ENCODE measurements around the gene ALKBH6.

ALKBH6 gene

DNA sequence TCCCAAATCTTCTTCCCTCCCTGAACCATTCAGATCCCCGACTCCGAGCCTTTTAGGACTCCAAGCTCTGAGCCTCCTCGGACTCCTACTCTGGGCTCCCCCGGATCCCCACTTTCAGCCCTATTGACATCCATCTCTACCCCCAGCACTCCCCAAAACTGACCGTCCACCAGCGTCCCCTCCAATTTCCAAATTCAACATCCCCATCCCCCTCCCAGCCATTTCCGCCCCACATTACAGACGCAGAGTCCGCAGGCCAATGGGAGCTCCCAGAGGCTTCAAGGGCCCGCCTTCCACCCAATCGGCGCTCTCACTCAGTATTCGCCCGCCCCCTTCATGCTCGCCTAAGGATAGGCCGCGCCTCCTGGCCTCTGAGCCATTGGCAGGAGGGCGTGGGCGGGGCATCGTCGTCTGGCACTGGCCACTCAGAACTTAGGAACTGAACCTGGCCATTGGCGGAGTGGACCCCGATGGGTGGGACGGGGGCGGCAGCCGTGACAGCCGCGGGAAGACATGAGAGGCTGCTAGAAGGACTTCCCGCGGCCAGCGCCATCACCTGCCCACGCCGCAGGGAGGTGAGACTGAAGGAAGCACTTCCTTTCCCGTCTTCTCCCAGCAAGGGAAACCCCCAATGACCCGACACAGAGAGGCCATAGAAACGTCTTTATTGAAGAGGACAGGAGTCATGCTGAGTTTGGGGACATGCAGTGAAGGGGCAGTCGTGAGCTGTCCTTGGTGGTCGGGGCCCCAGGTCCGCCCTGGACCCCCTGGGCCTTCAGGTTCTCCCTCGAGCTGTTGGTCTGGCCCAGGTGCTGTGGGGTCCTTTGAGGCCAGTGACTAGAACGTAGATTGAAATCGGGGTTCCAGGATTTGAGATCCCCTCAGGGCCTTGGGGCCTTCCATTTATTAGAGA is at the start of gene ALKBH6:
Gene ALKBH6, minus strand, starts transcription at position 202 of the 913 bp plus-strand sequence. CDS start 816 bp downstream, outside the sequence.
- Histone ChIP-seq H3K36me3 (ENCODE audit: control insufficient read depth, insufficient read depth, low read length, severe bottlenecking) (peaks cover 39% of the 10 kb centered on the region), H3K27me3 (replicated peaks; ENCODE audit: control insufficient read depth, insufficient read depth, low read length) (no peaks in the 10 kb centered on the region), H3K9me3 (ENCODE audit: control insufficient read depth, low read length) (no peaks in the 10 kb centered on the region), H3K4me3 (ENCODE audit: low read length) (peak within 1 kb of the TSS; percentile 90), H3K9ac (ENCODE audit: low read length) (peak within 1 kb of the TSS; percentile 90), H3K4me1 (ENCODE audit: control insufficient read depth, insufficient read depth, low read length) (peaks cover 13% of the 10 kb centered on the region)
- peak; percentile 100 for DNase-seq (ENCODE audit: low read depth)

DNA sequence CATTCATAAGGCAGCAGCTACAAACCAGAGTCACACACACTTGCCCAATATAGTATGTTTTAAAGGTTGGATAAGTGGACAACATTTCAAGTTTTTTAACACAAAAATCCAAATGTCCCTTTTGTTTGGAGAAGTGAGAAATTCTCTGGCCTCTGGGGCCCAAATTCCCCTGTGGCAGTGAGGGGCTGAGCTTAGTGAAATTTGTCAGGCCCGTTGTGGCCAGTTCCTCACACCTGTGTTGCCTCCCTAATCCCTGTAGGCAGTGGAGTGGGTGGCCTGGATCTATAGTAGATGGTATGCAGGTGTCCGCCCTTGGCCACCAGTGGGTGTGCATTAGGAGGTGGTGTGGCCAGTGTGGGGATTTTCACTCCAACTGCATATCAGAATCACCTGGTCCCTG is 47.4 kb upstream of the ALKBH6 start:
- Histone ChIP-seq H3K9ac (ENCODE audit: low read length) (no peak overlapping the region), H3K36me3 (ENCODE audit: control insufficient read depth, insufficient read depth, low read length, severe bottlenecking) (no peaks in the 10 kb centered on the region), H3K4me3 (ENCODE audit: low read length) (no peak overlapping the region)

DNA sequence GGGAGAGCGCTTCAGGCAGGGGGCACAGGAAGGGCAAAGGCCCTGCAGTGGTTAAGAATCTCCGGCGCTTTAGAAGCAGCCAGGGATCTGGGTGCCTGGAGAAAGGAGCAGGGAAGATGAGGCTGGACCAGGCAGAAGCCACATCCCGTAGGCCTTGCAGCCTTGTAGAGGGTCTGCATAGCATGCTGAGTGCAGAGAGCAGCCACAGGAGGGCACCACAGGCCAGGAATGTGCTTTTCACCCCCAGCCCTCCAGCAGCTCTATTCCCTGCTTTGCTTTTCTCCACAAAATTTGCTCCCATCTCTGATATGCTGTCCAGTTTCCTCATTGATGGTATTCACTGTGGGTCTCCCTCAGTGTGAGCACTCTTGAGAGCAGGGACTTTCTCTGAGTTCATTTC is 46.4 kb upstream of the ALKBH6 start:
- peak; percentile 72 for DNase-seq (ENCODE audit: low read depth)
- H3K4me3 ChIP-seq (ENCODE audit: low read length): no peak overlapping the region
- no peaks in the 10 kb centered on the region for H3K36me3 ChIP-seq (ENCODE audit: control insufficient read depth, insufficient read depth, low read length, severe bottlenecking)
- no peaks in the 10 kb centered on the region for H3K9me3 ChIP-seq (ENCODE audit: control insufficient read depth, low read length)
- H3K4me1 ChIP-seq (ENCODE audit: control insufficient read depth, insufficient read depth, low read length): peaks cover 3% of the 10 kb centered on the region
- no peak overlapping the region for H3K9ac ChIP-seq (ENCODE audit: low read length)
- no peaks in the 10 kb centered on the region for H3K27me3 ChIP-seq (replicated peaks; ENCODE audit: control insufficient read depth, insufficient read depth, low read length)

More for the DNA sequence above, 47.4 kb upstream of the ALKBH6 start:
- DNase-seq (ENCODE audit: low read depth): no peak
- Histone ChIP-seq H3K27me3 (replicated peaks; ENCODE audit: control insufficient read depth, insufficient read depth, low read length) (no peaks in the 10 kb centered on the region), H3K9me3 (ENCODE audit: control insufficient read depth, low read length) (no peaks in the 10 kb centered on the region), H3K4me1 (ENCODE audit: control insufficient read depth, insufficient read depth, low read length) (peaks cover 2% of the 10 kb centered on the region)

DNA sequence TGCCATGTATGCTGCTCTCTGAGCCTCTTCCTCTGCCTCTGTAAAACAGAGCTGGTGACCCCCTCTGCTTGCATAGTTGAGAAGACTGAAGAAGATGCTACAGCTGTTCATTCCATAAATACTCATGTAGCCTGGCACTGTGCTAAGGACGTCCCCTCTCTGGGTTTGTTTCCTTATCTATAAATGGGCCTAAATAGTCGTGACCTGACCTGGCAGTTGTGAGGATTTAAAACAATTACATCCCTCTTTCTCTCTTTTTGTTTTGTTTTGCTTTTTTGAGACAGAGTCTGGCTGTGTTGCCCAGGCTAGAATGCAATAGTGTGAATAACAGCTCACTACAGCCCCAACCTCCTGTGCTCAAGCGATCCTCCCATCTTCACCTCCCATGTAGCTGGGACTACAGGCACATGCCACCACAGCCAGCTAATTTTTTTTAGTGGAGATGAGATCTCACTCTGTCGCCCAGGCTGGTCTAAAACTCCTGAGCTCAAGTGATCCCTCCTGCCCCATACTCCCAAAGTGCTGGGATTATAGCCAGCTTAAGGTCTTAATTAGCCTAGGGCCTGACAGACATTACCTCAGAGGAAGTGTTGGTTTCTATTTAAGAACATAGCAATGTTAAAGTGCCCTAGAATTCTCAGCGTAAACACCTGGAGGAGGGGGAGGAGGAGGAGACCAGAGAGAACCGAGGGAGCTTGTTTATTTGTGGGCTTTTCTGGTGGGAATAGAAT is 45.3 kb upstream of the ALKBH6 start:
- Histone ChIP-seq H3K27me3 (replicated peaks; ENCODE audit: control insufficient read depth, insufficient read depth, low read length) (no peaks in the 10 kb centered on the region), H3K4me3 (ENCODE audit: low read length) (no peak overlapping the region), H3K4me1 (ENCODE audit: control insufficient read depth, insufficient read depth, low read length) (peaks cover 6% of the 10 kb centered on the region), H3K9ac (ENCODE audit: low read length) (no peak overlapping the region), H3K36me3 (ENCODE audit: control insufficient read depth, insufficient read depth, low read length, severe bottlenecking) (no peaks in the 10 kb centered on the region), H3K9me3 (ENCODE audit: control insufficient read depth, low read length) (no peaks in the 10 kb centered on the region)
- DNase-seq (ENCODE audit: low read depth): no peak

DNA sequence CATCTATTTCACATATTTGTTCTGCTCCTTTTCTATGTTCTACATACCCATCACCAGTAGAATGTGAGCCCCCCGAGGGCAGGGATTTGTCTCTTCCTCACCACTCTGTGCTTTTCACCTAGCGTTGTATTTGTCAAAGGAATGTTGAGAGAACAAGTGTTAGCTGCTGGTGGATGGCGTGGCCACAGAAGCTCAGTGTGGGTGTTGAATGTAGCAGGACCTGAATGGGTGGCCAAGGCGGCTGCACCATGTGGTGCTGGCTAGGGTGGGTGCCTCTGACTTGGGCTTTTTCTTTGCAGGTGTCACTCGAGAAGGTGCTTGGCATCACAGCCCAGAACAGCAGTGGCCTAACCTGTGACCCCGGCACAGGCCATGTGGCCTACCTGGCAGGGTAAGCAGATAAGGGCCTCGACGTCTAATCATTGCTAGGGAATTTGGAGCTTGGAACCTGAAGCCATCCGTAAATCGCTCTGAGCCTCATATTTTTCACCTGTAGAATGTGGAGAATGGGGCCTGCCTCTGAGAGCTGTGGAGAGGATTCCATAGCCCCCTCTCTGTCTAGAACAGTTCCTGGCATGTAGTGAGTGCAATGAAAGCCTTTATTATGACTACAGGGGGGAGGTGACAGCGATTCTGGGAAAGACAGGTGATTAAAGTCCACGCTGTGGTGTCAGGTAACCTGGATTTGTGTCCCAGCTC is 44.6 kb upstream of the ALKBH6 start:
- Histone ChIP-seq H3K9ac (ENCODE audit: low read length) (peak overlapping the region; percentile 8), H3K4me3 (ENCODE audit: low read length) (no peak overlapping the region), H3K27me3 (replicated peaks; ENCODE audit: control insufficient read depth, insufficient read depth, low read length) (no peaks in the 10 kb centered on the region), H3K9me3 (ENCODE audit: control insufficient read depth, low read length) (no peaks in the 10 kb centered on the region), H3K36me3 (ENCODE audit: control insufficient read depth, insufficient read depth, low read length, severe bottlenecking) (no peaks in the 10 kb centered on the region), H3K4me1 (ENCODE audit: control insufficient read depth, insufficient read depth, low read length) (peaks cover 3% of the 10 kb centered on the region)
- DNase-seq (ENCODE audit: low read depth): no peak

DNA sequence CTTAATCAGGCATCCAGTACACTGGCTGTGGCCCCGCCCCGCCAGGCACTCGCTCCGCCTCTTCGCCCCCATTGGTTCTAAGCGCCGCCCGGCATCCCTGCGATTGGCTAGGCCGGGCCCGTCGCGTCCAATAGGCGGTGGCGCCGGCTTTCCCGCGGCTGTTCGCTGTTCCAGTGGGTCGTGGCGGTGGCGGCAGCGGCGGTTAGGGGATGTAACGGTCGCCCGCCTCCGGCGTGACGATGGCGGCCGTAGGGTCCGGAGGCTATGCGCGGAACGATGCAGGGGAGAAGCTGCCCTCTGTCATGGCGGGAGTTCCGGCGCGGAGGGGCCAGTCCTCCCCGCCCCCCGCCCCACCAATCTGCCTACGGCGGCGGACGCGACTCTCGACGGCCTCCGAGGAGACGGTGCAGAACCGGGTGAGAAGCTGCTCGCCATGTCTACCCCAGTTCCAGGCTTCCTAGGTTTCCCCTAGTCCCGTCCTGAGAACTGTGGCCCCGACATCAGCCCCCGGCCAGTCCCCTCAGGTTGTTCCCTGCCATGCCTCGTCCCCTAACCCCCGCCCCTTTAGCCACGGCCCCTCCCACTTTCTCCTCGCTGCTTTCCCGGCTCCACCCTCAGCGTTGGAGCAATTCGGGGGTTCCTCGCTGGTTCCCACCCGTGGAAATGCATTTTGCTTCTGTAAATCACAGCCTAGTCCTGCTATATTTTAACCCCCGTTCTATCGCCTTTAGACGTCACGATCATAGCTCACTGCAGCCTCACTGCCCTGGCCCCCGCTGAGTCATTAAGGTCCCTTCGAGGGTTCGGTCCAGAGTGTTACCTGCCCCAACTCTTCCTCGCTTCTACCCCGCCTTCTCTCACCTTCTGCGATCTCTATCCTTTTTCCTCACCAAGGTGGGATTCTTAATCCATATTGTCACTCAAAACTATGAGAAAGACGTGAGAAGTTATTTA is 41.0 kb upstream of the ALKBH6 start, which contains the start of gene WDR62:
Gene WDR62, plus strand, starts transcription at position 165 of the 954 bp plus-strand sequence. Its CDS starts 75 bp downstream, at position 240.
- peak within 1 kb of the TSS; percentile 94 for H3K4me3 ChIP-seq (ENCODE audit: low read length)
- no peaks in the 10 kb centered on the region for H3K9me3 ChIP-seq (ENCODE audit: control insufficient read depth, low read length)
- peaks cover 8% of the 10 kb centered on the region for H3K4me1 ChIP-seq (ENCODE audit: control insufficient read depth, insufficient read depth, low read length)
- no peaks in the 10 kb centered on the region for H3K36me3 ChIP-seq (ENCODE audit: control insufficient read depth, insufficient read depth, low read length, severe bottlenecking)
- peak within 1 kb of the TSS; percentile 93 for H3K9ac ChIP-seq (ENCODE audit: low read length)
- H3K27me3 ChIP-seq (replicated peaks; ENCODE audit: control insufficient read depth, insufficient read depth, low read length): no peaks in the 10 kb centered on the region
- DNase-seq (ENCODE audit: low read depth): peak; percentile 98

DNA sequence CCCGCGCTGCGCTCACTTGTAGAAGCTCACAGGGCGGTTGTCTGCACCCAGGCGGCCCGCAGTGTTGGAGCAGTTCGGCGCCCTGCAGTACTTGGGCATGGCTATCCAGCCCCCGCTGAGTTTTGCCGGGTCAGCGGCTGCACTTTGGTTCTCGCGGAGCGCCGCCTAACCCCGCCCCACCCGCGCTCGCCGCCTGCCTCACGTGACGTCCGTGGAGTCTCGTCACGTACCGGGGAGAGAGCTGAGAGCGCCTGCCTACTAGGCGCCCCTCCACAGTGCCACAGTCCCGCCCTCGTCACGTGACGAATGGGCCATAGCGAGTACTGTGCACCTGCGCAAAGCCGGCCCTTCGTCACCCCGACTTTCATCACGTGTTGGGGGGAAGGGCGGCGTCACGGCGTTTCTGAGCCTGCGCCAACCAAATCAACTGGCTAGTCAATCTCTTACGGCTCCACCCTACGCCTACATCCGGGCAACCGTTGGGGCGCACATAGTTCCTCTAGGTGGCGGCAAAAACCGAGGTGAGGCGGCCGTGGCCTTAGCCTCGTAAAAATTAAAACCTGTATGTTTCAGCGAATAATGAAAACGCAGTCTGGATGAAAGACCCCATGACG is 40.2 kb upstream of the ALKBH6 start, which contains the start of gene THAP8:
Gene THAP8, minus strand, starts transcription at position 167 of the 614 bp plus-strand sequence. Its CDS starts 68 bp downstream, at position 99.
- no peaks in the 10 kb centered on the region for H3K9me3 ChIP-seq (ENCODE audit: control insufficient read depth, low read length)
- peak within 1 kb of the TSS; percentile 93 for H3K9ac ChIP-seq (ENCODE audit: low read length)
- peak; percentile 100 for DNase-seq (ENCODE audit: low read depth)

DNA sequence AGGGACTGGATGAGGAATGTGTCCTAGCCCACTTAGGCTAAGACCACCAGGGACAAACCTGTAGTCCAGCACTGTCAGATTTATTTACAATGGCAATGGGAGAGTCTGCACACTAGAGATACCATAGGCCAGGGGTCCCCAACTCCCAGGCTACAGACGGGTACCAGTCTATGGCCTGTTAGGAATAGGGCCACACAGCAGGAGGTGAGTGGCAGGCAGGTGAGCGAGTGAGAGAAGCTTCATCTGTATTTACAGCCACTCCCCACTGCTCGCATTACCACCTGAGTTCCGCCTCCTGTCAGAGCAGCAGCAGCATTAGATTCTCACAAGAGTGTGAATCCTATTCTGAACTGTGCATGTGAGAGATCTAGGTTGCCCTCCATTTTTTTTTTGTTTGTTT is 37.6 kb upstream of the ALKBH6 start:
- no peak for DNase-seq (ENCODE audit: low read depth)
- no peak overlapping the region for H3K9ac ChIP-seq (ENCODE audit: low read length)
- no peak overlapping the region for H3K4me3 ChIP-seq (ENCODE audit: low read length)
- H3K36me3 ChIP-seq (ENCODE audit: control insufficient read depth, insufficient read depth, low read length, severe bottlenecking): no peaks in the 10 kb centered on the region
- no peaks in the 10 kb centered on the region for H3K27me3 ChIP-seq (replicated peaks; ENCODE audit: control insufficient read depth, insufficient read depth, low read length)
- no peaks in the 10 kb centered on the region for H3K9me3 ChIP-seq (ENCODE audit: control insufficient read depth, low read length)
- H3K4me1 ChIP-seq (ENCODE audit: control insufficient read depth, insufficient read depth, low read length): peaks cover 24% of the 10 kb centered on the region

More for the DNA sequence above, 40.2 kb upstream of the ALKBH6 start, which contains the start of gene THAP8:
- peak within 1 kb of the TSS; percentile 94 for H3K4me3 ChIP-seq (ENCODE audit: low read length)
- no peaks in the 10 kb centered on the region for H3K27me3 ChIP-seq (replicated peaks; ENCODE audit: control insufficient read depth, insufficient read depth, low read length)
- no peaks in the 10 kb centered on the region for H3K36me3 ChIP-seq (ENCODE audit: control insufficient read depth, insufficient read depth, low read length, severe bottlenecking)
- H3K4me1 ChIP-seq (ENCODE audit: control insufficient read depth, insufficient read depth, low read length): peaks cover 8% of the 10 kb centered on the region

DNA sequence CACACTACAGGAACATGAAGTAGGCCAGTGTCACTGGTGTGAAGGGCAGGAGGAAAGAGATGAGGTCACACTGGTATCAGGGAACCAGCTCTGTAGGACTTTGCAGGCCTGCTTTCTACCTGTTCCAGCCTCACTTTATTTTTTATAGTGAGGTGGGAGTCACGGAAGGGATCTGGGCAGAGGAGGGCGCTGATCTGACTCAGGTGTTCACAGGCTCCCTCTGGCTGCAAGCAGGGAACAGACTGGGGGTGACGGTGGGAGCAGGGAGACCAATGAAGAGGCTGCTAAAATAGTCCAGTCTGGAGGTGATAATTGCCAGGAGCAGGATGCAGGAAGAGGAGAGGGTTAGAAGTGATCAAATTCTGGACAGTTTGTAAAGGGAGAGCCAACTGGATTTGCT is 37.2 kb upstream of the ALKBH6 start:
- DNase-seq (ENCODE audit: low read depth): no peak
- Histone ChIP-seq H3K27me3 (replicated peaks; ENCODE audit: control insufficient read depth, insufficient read depth, low read length) (no peaks in the 10 kb centered on the region), H3K4me3 (ENCODE audit: low read length) (no peak overlapping the region), H3K36me3 (ENCODE audit: control insufficient read depth, insufficient read depth, low read length, severe bottlenecking) (no peaks in the 10 kb centered on the region), H3K4me1 (ENCODE audit: control insufficient read depth, insufficient read depth, low read length) (peaks cover 28% of the 10 kb centered on the region), H3K9me3 (ENCODE audit: control insufficient read depth, low read length) (no peaks in the 10 kb centered on the region), H3K9ac (ENCODE audit: low read length) (no peak overlapping the region)
